ENCODE results near the gene OR5A1. TPM values are rescaled to one million over a fixed set of nuclear protein-coding genes. Genes with fewer than 3 reads are reported as not detected.

Gene OR5A1
- total RNA-seq, 1 donor from 2014 or later = not detected

DNA sequence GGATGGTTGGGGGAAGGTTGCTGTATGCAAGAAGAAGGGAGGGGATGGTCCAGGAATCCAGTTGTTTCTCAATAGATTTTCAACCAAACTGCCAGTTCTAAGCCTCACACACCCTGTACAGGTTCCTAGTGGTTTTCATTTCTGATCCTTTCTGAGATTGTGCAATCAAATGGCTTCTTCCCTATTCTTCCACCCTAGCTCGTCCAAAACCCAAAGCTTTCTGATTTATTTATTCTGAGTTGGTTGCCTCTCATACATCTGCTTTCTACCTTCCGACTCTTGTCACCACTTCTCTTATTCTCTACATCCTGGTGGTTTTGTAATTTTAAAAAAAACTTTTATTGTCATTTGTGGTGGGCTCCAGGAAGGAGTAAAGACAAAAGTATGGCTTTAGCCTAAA, 22.6 kb upstream of the OR5A1 start:
- Histone ChIP-seq H3K36me3 (no peaks in the 10 kb centered on the region), H3K27ac (no peak overlapping the region), H3K9me3 (no peaks in the 10 kb centered on the region), H3K4me3 (no peak overlapping the region), H3K4me1 (no peaks in the 10 kb centered on the region), H3K27me3 (no peaks in the 10 kb centered on the region)
- intact Hi-C loops (cut with DNase I) = no loop called here
- TF ChIP-seq, protein P1, sequence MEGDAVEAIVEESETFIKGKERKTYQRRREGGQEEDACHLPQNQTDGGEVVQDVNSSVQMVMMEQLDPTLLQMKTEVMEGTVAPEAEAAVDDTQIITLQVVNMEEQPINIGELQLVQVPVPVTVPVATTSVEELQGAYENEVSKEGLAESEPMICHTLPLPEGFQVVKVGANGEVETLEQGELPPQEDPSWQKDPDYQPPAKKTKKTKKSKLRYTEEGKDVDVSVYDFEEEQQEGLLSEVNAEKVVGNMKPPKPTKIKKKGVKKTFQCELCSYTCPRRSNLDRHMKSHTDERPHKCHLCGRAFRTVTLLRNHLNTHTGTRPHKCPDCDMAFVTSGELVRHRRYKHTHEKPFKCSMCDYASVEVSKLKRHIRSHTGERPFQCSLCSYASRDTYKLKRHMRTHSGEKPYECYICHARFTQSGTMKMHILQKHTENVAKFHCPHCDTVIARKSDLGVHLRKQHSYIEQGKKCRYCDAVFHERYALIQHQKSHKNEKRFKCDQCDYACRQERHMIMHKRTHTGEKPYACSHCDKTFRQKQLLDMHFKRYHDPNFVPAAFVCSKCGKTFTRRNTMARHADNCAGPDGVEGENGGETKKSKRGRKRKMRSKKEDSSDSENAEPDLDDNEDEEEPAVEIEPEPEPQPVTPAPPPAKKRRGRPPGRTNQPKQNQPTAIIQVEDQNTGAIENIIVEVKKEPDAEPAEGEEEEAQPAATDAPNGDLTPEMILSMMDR (IDR thresholded peaks at IDR 0.05) = no peak
- TF ChIP-seq POLR2AphosphoS5 (IDR thresholded peaks at IDR 0.05; ENCODE audit: insufficient read depth in 1 of 2, low read depth in 1 of 2) = no peak
- no peak for TF ChIP-seq POLR2A (IDR thresholded peaks at IDR 0.05)
- DNase-seq (ENCODE audit: extremely low spot score in 2 of 2) = no peak

DNA sequence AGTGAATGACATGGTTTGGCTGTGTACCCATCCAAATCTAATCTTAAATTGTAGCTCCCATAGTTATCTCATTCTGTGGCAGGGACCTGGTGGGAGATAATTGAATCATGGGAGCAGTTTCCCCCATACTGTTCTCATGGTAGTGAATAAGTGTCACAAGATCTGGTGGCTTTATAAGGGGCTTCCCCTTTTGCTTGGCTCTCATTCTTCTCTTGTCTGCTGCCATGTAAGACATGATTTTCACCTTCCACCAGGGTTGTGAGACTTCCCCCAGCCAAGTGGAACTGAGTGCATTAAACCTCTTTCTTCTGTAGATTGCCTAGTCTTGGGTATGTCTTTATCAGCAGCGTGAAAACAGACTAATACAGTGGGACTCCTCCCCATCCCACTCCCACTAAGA, 21.2 kb upstream of the OR5A1 start:
- H3K27ac ChIP-seq = no peak overlapping the region
- intact Hi-C loops (cut with DNase I) = no loop called here
- TF ChIP-seq POLR2A (IDR thresholded peaks at IDR 0.05) = no peak
- TF ChIP-seq, protein P1 (IDR thresholded peaks at IDR 0.05) = no peak
- TF ChIP-seq POLR2AphosphoS5 (IDR thresholded peaks at IDR 0.05; ENCODE audit: insufficient read depth in 1 of 2, low read depth in 1 of 2) = no peak
- H3K9me3 ChIP-seq = no peaks in the 10 kb centered on the region
- no peak for DNase-seq (ENCODE audit: extremely low spot score in 2 of 2)
- H3K4me1 ChIP-seq = no peaks in the 10 kb centered on the region
- no peaks in the 10 kb centered on the region for H3K27me3 ChIP-seq
- no peak overlapping the region for H3K4me3 ChIP-seq
- no peaks in the 10 kb centered on the region for H3K36me3 ChIP-seq

DNA sequence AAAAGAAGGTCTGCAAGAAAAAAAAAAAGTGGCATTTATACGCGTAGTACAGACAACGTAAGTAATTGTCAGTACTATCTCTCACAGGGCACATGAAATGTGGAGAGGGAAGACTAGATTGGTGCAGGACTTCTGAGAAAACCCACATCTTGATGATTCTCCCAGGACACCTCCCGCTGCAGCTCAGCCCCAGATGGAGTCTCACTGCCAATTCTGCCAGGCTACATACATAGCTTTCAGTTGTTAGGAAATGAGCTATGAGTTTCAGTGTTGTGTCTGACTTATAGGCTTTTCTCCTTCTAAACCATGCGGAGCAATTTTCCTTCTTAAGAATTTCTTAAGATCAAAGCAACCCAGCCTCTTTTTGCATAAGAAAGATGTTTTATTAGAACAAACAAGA, 19.7 kb upstream of the OR5A1 start:
- Histone ChIP-seq H3K4me3 (no peak overlapping the region), H3K36me3 (no peaks in the 10 kb centered on the region), H3K4me1 (no peaks in the 10 kb centered on the region), H3K27ac (no peak overlapping the region), H3K9me3 (no peaks in the 10 kb centered on the region), H3K27me3 (no peaks in the 10 kb centered on the region)
- TF ChIP-seq POLR2A (IDR thresholded peaks at IDR 0.05) = no peak
- TF ChIP-seq, protein P1 (IDR thresholded peaks at IDR 0.05) = no peak
- TF ChIP-seq POLR2AphosphoS5 (IDR thresholded peaks at IDR 0.05; ENCODE audit: insufficient read depth in 1 of 2, low read depth in 1 of 2) = no peak
- DNase-seq (ENCODE audit: extremely low spot score in 2 of 2) = no peak
- intact Hi-C loops (cut with DNase I) = no loop called here

DNA sequence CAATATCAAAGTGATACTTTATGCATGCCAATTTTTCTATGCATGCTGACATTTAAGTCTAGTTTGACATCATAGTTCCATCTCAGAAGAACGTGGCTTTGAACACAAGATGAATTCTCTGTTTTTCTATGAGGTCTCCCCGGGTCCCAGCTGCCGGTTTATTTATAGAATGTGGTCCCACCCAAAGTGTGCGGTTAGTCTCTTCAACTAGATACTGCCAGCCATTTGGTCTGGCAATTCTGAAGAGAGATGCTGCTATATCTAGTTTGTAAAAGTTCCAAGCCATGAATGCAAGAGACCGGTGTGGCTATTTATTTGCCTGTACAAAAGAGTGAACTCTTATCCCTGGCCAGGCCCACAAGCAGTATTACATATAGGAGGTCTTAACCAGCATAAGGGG, 19.2 kb upstream of the OR5A1 start:
- Histone ChIP-seq H3K27me3 (no peaks in the 10 kb centered on the region), H3K4me1 (no peaks in the 10 kb centered on the region), H3K9me3 (no peaks in the 10 kb centered on the region), H3K36me3 (no peaks in the 10 kb centered on the region), H3K4me3 (no peak overlapping the region), H3K27ac (no peak overlapping the region)
- intact Hi-C loops (cut with DNase I) = no loop called here
- TF ChIP-seq POLR2AphosphoS5 (IDR thresholded peaks at IDR 0.05; ENCODE audit: insufficient read depth in 1 of 2, low read depth in 1 of 2) (no peak), POLR2A (IDR thresholded peaks at IDR 0.05) (no peak)
- TF ChIP-seq, protein P1 (IDR thresholded peaks at IDR 0.05) = no peak
- DNase-seq (ENCODE audit: extremely low spot score in 2 of 2) = no peak

DNA sequence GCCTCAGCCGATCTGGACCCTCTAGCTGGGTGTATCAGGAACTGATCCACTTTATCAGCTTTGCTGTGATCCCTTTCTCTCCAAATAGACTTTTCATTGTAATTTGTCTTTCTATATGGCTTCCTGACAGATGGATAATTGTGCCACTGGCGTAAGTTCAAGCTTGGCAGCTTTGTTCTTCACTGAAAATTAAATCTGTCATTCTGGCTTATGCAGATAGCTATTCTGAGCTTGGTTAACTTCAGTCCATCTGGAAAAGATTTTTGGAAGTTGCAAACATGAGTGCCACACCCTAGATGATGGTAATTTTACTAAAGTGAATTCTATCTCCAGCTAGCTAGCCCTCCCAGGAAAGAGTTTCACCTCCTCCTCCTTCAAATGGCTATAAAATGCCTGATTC, 18.1 kb upstream of the OR5A1 start:
- Histone ChIP-seq H3K4me1 (no peaks in the 10 kb centered on the region), H3K4me3 (no peak overlapping the region), H3K27me3 (no peaks in the 10 kb centered on the region), H3K36me3 (no peaks in the 10 kb centered on the region), H3K9me3 (no peaks in the 10 kb centered on the region), H3K27ac (no peak overlapping the region)
- no peak for DNase-seq (ENCODE audit: extremely low spot score in 2 of 2)
- intact Hi-C loops (cut with DNase I) = no loop called here
- TF ChIP-seq POLR2AphosphoS5 (IDR thresholded peaks at IDR 0.05; ENCODE audit: insufficient read depth in 1 of 2, low read depth in 1 of 2) = no peak
- TF ChIP-seq, protein P1 (IDR thresholded peaks at IDR 0.05) = no peak
- no peak for TF ChIP-seq POLR2A (IDR thresholded peaks at IDR 0.05)

Measured in vagina (tissue), 2 donors.